Testis (tissue), 2 donors: Measurements from ENCODE around the gene STK33.

Experiments
- POLR2A ChIP-seq: fragments of 450-650 bp; IDR thresholded peaks from one replicate; pipeline ENCODE4 v1.6.1; 2017; ENCODE audit warnings: antibody characterized with exemption, mild to moderate bottlenecking, moderate library complexity
- TF ChIP-seq, protein P1 (sequence below), 3 experiments: fragments of 450-650 bp in 2 of 3; fragments of 200-600 bp in 1 of 3; sonication (generic) in 1 of 3; IDR thresholded peaks; one replicate each; pipeline ENCODE4 v1.5.1; 2016 to 2019; ENCODE audit warnings: antibody characterized with exemption in 3 of 3, mild to moderate bottlenecking in 2 of 3, moderate library complexity in 1 of 3

DNA sequence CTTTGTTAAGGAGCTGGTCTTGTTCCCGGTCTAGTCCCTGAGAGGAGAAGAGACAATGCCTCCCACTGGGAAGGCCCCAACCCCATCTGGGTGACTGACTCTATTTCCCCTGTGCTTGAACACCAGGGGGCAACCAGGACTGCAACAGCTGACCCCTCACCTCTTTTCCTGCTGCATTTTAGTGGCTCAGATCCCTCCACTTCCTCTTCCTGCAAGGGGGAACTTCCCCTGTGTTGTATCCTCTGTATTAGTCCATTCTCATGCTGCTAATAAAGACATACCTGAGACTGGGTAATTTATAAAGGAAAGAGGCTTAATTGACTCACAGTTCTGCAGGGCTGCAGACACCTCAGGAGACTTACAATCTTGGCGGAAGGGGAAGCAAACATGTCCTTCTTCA lies 246.1 kb downstream of the STK33 start:
- TF ChIP-seq, protein P1, sequence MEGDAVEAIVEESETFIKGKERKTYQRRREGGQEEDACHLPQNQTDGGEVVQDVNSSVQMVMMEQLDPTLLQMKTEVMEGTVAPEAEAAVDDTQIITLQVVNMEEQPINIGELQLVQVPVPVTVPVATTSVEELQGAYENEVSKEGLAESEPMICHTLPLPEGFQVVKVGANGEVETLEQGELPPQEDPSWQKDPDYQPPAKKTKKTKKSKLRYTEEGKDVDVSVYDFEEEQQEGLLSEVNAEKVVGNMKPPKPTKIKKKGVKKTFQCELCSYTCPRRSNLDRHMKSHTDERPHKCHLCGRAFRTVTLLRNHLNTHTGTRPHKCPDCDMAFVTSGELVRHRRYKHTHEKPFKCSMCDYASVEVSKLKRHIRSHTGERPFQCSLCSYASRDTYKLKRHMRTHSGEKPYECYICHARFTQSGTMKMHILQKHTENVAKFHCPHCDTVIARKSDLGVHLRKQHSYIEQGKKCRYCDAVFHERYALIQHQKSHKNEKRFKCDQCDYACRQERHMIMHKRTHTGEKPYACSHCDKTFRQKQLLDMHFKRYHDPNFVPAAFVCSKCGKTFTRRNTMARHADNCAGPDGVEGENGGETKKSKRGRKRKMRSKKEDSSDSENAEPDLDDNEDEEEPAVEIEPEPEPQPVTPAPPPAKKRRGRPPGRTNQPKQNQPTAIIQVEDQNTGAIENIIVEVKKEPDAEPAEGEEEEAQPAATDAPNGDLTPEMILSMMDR (IDR thresholded peaks at IDR 0.05): no peak
- TF ChIP-seq POLR2A: no peak
